SH-SY5Y (cell line): Measurements from ENCODE around the gene STK32C.

Experiments used
- GATA2 ChIP-seq: IDR thresholded peaks from 2 replicates; pipeline ENCODE4 v1.6.1; 2011; ENCODE audit warnings: mild to moderate bottlenecking, low read depth, low read length
- GATA3 ChIP-seq: IDR thresholded peaks from 2 replicates; pipeline ENCODE4 v1.6.1; 2011; ENCODE audit warnings: low read depth, mild to moderate bottlenecking, low read length, moderate library complexity

- TF ChIP-seq GATA2 = no peak
- TF ChIP-seq GATA3 = no peak
Observed at GRCh38 chr10:132298038-132298881, 9.5 kb downstream of the STK32C start.
